CD4-positive, alpha-beta T cell (primary cell): ENCODE data around the gene GPR3. TPM values are rescaled to one million over a fixed set of nuclear protein-coding genes. Genes with fewer than 3 reads are reported as not detected.

Source experiments
- ATAC-seq: fragments of 200-7000 bp; cut with Tn5 transposase; one replicate; pipeline ENCODE4 v1.10.0; 2022; ENCODE audit warnings: mild to moderate bottlenecking; ENCODE audit not compliant: poor library complexity
- CTCF ChIA-PET: fragments of 350-600 bp; sonication (Branson Sonifier 250); formaldehyde crosslinking; loops from one replicate; lab custom pipeline; 2021; ENCODE audit warnings: antibody characterized with exemption, inconsistent platforms; lab: Charles Lee
- POLR2A ChIA-PET: fragments of 350-600 bp; sonication (Branson Sonifier 250); formaldehyde crosslinking; loops from one replicate; lab custom pipeline; 2021; ENCODE audit warnings: antibody characterized with exemption, inconsistent platforms; lab: Charles Lee
- DNase-seq, 14 experiments: peaks; one replicate each; pipeline ENCODE4 v3.0.0-alpha.2; 2013 to 2020; ENCODE audit warnings: mixed read lengths in 2 of 14
- H3K27ac ChIP-seq, 2 donors: one replicate each; pipeline versions ENCODE4 v1.5.1 to v1.7.0; 2013; ENCODE audit warnings: low read length in 2 of 2, low read depth in 1 of 2, mild to moderate bottlenecking in 1 of 2
- H3K27me3 ChIP-seq, 2 experiments: 1 replicate in 1 of 2; 2 replicates in 1 of 2; pipeline versions ENCODE4 v1.6.1 to v1.7.0; 2013; ENCODE audit warnings: low read length in 2 of 2, control low read depth in 1 of 2, mild to moderate bottlenecking in 1 of 2, moderate library complexity in 1 of 2; ENCODE audit not compliant: insufficient read depth in 2 of 2, control insufficient read depth in 1 of 2
- H3K36me3 ChIP-seq: one replicate; pipeline ENCODE4 v1.6.1; 2013; ENCODE audit warnings: low read length, control low read depth; ENCODE audit not compliant: insufficient read depth
- H3K4me1 ChIP-seq: one replicate; pipeline ENCODE4 v1.6.1; 2013; ENCODE audit warnings: low read length, control low read depth; ENCODE audit not compliant: insufficient read depth
- H3K4me3 ChIP-seq: one replicate; pipeline ENCODE4 v1.5.1; 2013; ENCODE audit warnings: mild to moderate bottlenecking, low read length, moderate library complexity
- H3K9me3 ChIP-seq, 2 experiments: 1 replicate in 1 of 2; 2 replicates in 1 of 2; pipeline versions ENCODE4 v1.6.1 to v1.7.0; 2013; ENCODE audit warnings: low read length in 2 of 2, mild to moderate bottlenecking in 2 of 2, control low read depth in 1 of 2, moderate library complexity in 1 of 2; ENCODE audit not compliant: control insufficient read depth in 1 of 2, insufficient read depth in 1 of 2
- H3K27ac Mint-ChIP-seq: one replicate; pipeline ENCODE4 v1.8.0; 2020; ENCODE audit warnings: mixed read lengths
- H3K27me3 Mint-ChIP-seq: one replicate; pipeline ENCODE4 v1.8.0; 2021; ENCODE audit warnings: mixed read lengths
- H3K36me3 Mint-ChIP-seq: one replicate; pipeline ENCODE4 v1.8.0; 2021; ENCODE audit warnings: low read depth, mixed read lengths
- H3K4me1 Mint-ChIP-seq: one replicate; pipeline ENCODE4 v1.8.0; 2021; ENCODE audit warnings: low read depth, mixed read lengths
- H3K4me3 Mint-ChIP-seq: one replicate; pipeline ENCODE4 v1.8.0; 2020; ENCODE audit warnings: mild to moderate bottlenecking, mixed read lengths
- H3K9me3 Mint-ChIP-seq: one replicate; pipeline ENCODE4 v1.8.0; 2020; ENCODE audit warnings: mixed read lengths
- CTCF ChIP-seq: fragments of 200-600 bp; IDR thresholded peaks from one replicate; pipeline ENCODE4 v1.8.0; 2022; ENCODE audit warnings: antibody characterized with exemption, mild to moderate bottlenecking
- intact Hi-C, 2 experiments: fragments of 100-400 bp; cut with DNase I in 1 of 2; cut with micrococcal nuclease in 1 of 2; formaldehyde crosslinking; loops; one replicate each; pipeline versions ENCODE4 v1.15.1 to v1.9.0; 2023 to 2025; cut with DNase I, micrococcal nuclease
- total RNA-seq, 174 experiments: library from RNA in 2 of 174; stranded (reverse) in 2 of 174; gene quantifications; one replicate each; pipeline ENCODE4 v1.2.3 and lab custom pipeline; 2021 to 2026

Gene GPR3
- total RNA-seq, 2 experiments from 2014 or later = 0.14 to 0.19 TPM

- peaks cover 55% of the 10 kb centered on the region for H3K36me3 ChIP-seq
- no peak for TF ChIP-seq CTCF
- Mint-ChIP-seq H3K9me3 (no peaks in the 10 kb centered on the region), H3K4me1 (peaks cover 60% of the 10 kb centered on the region), H3K27me3 (no peaks in the 10 kb centered on the region), H3K4me3 (no peak overlapping the region), H3K27ac (peak overlapping the region; percentile 60), H3K36me3 (peaks cover 63% of the 10 kb centered on the region)
- DNase-seq = peak in 5 of 14 experiments; percentile 30 to 75 (median 49)
- ChIA-PET CTCF (interaction anchor here (0.7 to 0.9 kb wide), 2 partner anchors 9 to 12 kb away, joined by 3 to 4 read pairs; no protein-coding TSS in a partner anchor), POLR2A (interaction anchor here (0.7 kb wide), 1 partner anchor 90 kb away, joined by 3 read pairs; no protein-coding TSS in a partner anchor)
- H3K4me3 ChIP-seq = no peak overlapping the region
- peaks cover 33% of the 10 kb centered on the region for H3K4me1 ChIP-seq
- ATAC-seq = no peak
- intact Hi-C loops = loop anchor here (5.0 to 10.0 kb wide), 6 partner anchors 46 to 249 kb away; partner anchors contain the start of gene WASF2 (in 1 of the 2)
- H3K9me3 ChIP-seq = no peaks in the 10 kb centered on the region
- H3K27ac ChIP-seq = peak overlapping the region in 1 of 2 donors; percentile 5
- H3K27me3 ChIP-seq = no peaks in the 10 kb centered on the region
Observed at GRCh38 chr1:27418326-27419185, 26.1 kb downstream of the GPR3 start.

GRCh38 chr1:27423709-27424108 lies 31.3 kb downstream of the GPR3 start:
- no peak overlapping the region for H3K4me3 Mint-ChIP-seq
- no peaks in the 10 kb centered on the region for H3K27me3 Mint-ChIP-seq
- H3K36me3 Mint-ChIP-seq = peaks cover 57% of the 10 kb centered on the region
- ChIA-PET CTCF (no interaction called here), POLR2A (interaction anchor here (0.5 to 2.4 kb wide), 4 partner anchors 11 to 354 kb away, joined by 3 to 7 read pairs (median 4); partner anchors contain the start of gene WASF2)
- intact Hi-C loops = loop anchor here in 1 of 2 experiments (5.0 kb wide), 1 partner anchor 34 kb away; no protein-coding TSS in a partner anchor
- H3K27ac ChIP-seq = no peak overlapping the region
- TF ChIP-seq CTCF = no peak
- H3K36me3 ChIP-seq = peaks cover 39% of the 10 kb centered on the region
- peaks cover 46% of the 10 kb centered on the region for H3K4me1 ChIP-seq
- no peaks in the 10 kb centered on the region for H3K27me3 ChIP-seq
- H3K27ac Mint-ChIP-seq = peak overlapping the region; percentile 70
- DNase-seq (no peak), ATAC-seq (no peak)
- H3K4me3 ChIP-seq = no peak overlapping the region
- no peaks in the 10 kb centered on the region for H3K9me3 Mint-ChIP-seq
- H3K4me1 Mint-ChIP-seq = peaks cover 72% of the 10 kb centered on the region
- no peaks in the 10 kb centered on the region for H3K9me3 ChIP-seq

GRCh38 chr1:27427329-27427728 lies 34.9 kb downstream of the GPR3 start:
- ATAC-seq = no peak
- POLR2A ChIA-PET = interaction anchor here (1.6 to 4.1 kb wide), 3 partner anchors 9 to 63 kb away, joined by 3 to 21 read pairs (median 10); partner anchors contain the start of gene WASF2
- peaks cover 35% of the 10 kb centered on the region for H3K36me3 ChIP-seq
- intact Hi-C loops = no loop called here
- Mint-ChIP-seq H3K4me1 (peaks cover 87% of the 10 kb centered on the region), H3K27ac (peak overlapping the region; percentile 86), H3K9me3 (no peaks in the 10 kb centered on the region), H3K4me3 (peak overlapping the region; percentile 84), H3K27me3 (no peaks in the 10 kb centered on the region), H3K36me3 (peaks cover 53% of the 10 kb centered on the region)
- peaks cover 67% of the 10 kb centered on the region for H3K4me1 ChIP-seq
- TF ChIP-seq CTCF = no peak
- CTCF ChIA-PET = interaction anchor here (0.9 to 4.4 kb wide), 4 partner anchors 9 to 129 kb away, joined by 3 to 18 read pairs (median 4); no protein-coding TSS in a partner anchor
- H3K27ac ChIP-seq = no peak overlapping the region
- DNase-seq = no peak
- H3K9me3 ChIP-seq = no peaks in the 10 kb centered on the region
- no peaks in the 10 kb centered on the region for H3K27me3 ChIP-seq
- H3K4me3 ChIP-seq = no peak overlapping the region
